OCI-LY3 (cell line): Measurements from ENCODE around the gene ARHGAP26.

Source experiments
- H2AFZ ChIP-seq: fragments of 200-600, 300-600 bp; shearing (Covaris generic); 2 replicates; pipeline ENCODE4 v1.6.0; 2014; ENCODE audit warnings: antibody characterized with exemption, low read depth, low read length
- H3K27ac ChIP-seq: fragments of 200-600, 300-600 bp; sonication (generic); 2 replicates; pipeline ENCODE4 v1.5.1; 2014; ENCODE audit warnings: mild to moderate bottlenecking, low read length, moderate library complexity, mixed read lengths
- H3K27me3 ChIP-seq: fragments of 200-600, 300-600 bp; sonication (generic); 2 replicates; pipeline ENCODE4 v1.6.1; 2014; ENCODE audit warnings: low read depth, low read length, mixed read lengths
- H3K36me3 ChIP-seq: fragments of 200-600, 300-600 bp; sonication (generic); replicated peaks from 2 replicates; pipeline ENCODE3; 2014; ENCODE audit warnings: low read depth, low read length, mixed read lengths
- H3K4me1 ChIP-seq: fragments of 300-600, 200-600 bp; sonication (generic); 2 replicates; pipeline ENCODE4 v1.6.1; 2014; ENCODE audit warnings: low read length, mixed read lengths
- H3K4me2 ChIP-seq: fragments of 200-600, 300-600 bp; sonication (generic); 2 replicates; pipeline ENCODE4 v1.6.1; 2014; ENCODE audit warnings: low read length, mixed read lengths
- H3K4me3 ChIP-seq: fragments of 300-600, 200-600 bp; sonication (generic); 2 replicates; pipeline ENCODE4 v1.5.1; 2014; ENCODE audit warnings: antibody characterized with exemption, mild to moderate bottlenecking, low read length, moderate library complexity
- H3K79me2 ChIP-seq: fragments of 300-600, 200-600 bp; shearing (Covaris generic); 2 replicates; pipeline ENCODE4 v1.6.1; 2014; ENCODE audit warnings: mild to moderate bottlenecking, low read length, mixed read lengths
- H3K9ac ChIP-seq: fragments of 300-600, 200-600 bp; shearing (Covaris generic); 2 replicates; pipeline ENCODE4 v1.6.0; 2014; ENCODE audit warnings: mild to moderate bottlenecking, low read length, moderate library complexity
- H3K9me3 ChIP-seq: fragments of 200-600, 300-600 bp; shearing (Covaris generic); 2 replicates; pipeline ENCODE4 v1.6.1; 2014; ENCODE audit warnings: low read length, mixed read lengths; ENCODE audit not compliant: insufficient read depth
- H4K20me1 ChIP-seq: fragments of 200-600, 300-600 bp; sonication (generic); 2 replicates; pipeline ENCODE4 v1.6.1; 2016; ENCODE audit warnings: low read length, mixed read lengths; ENCODE audit not compliant: insufficient read depth
- CTCF ChIP-seq: fragments of 200-600, 300-600 bp; sonication (generic); IDR thresholded peaks from 2 replicates; pipeline ENCODE4 v1.5.1; 2014; ENCODE audit warnings: antibody characterized with exemption, low read length, low read depth
- EZH2phosphoT487 ChIP-seq: fragments of 200-600 bp; shearing (Covaris generic); IDR thresholded peaks from 2 replicates; pipeline ENCODE4 v1.6.1; 2018; ENCODE audit warnings: antibody characterized with exemption, mixed run types, low read depth

Gene ARHGAP26

GRCh38 chr5:142780871-142781270, 10.7 kb downstream of the ARHGAP26 start:
- Histone ChIP-seq H3K79me2 (no peaks in the 10 kb centered on the region), H3K27ac (no peak overlapping the region)

GRCh38 chr5:142782976-142783530, 12.9 kb downstream of the ARHGAP26 start:
- H3K79me2 ChIP-seq, result no peaks in the 10 kb centered on the region
- no peaks in the 10 kb centered on the region for H3K9me3 ChIP-seq
- H3K4me2 ChIP-seq, result no peak overlapping the region
- no peaks in the 10 kb centered on the region for H3K27me3 ChIP-seq
- peaks cover 12% of the 10 kb centered on the region for H3K4me1 ChIP-seq
- no peak for TF ChIP-seq CTCF
- TF ChIP-seq EZH2phosphoT487, result no peak
- no peak overlapping the region for H3K9ac ChIP-seq
- H3K27ac ChIP-seq, result no peak overlapping the region
- no peak overlapping the region for H3K4me3 ChIP-seq
- no peaks in the 10 kb centered on the region for H3K36me3 ChIP-seq
- no peak overlapping the region for H2AFZ ChIP-seq
- no peaks in the 10 kb centered on the region for H4K20me1 ChIP-seq

More at GRCh38 chr5:142780871-142781270, 10.7 kb downstream of the ARHGAP26 start:
- no peak overlapping the region for H3K4me3 ChIP-seq
- no peaks in the 10 kb centered on the region for H3K27me3 ChIP-seq
- H4K20me1 ChIP-seq, result no peaks in the 10 kb centered on the region
- peaks cover 12% of the 10 kb centered on the region for H3K4me1 ChIP-seq
- no peaks in the 10 kb centered on the region for H3K36me3 ChIP-seq
- TF ChIP-seq CTCF (no peak), EZH2phosphoT487 (no peak)
- no peaks in the 10 kb centered on the region for H3K9me3 ChIP-seq
- H2AFZ ChIP-seq, result no peak overlapping the region
- H3K9ac ChIP-seq, result no peak overlapping the region
- H3K4me2 ChIP-seq, result no peak overlapping the region

- TF ChIP-seq EZH2phosphoT487 (no peak), CTCF (no peak)
- no peaks in the 10 kb centered on the region for H3K36me3 ChIP-seq
- H3K4me1 ChIP-seq, result peaks cover 12% of the 10 kb centered on the region
- peaks cover under 1% of the 10 kb centered on the region; the same call in 1 of the 2 replicates for H3K27me3 ChIP-seq
- H3K4me2 ChIP-seq, result peak overlapping the region; percentile 36
- no peak overlapping the region for H3K9ac ChIP-seq
- H4K20me1 ChIP-seq, result no peaks in the 10 kb centered on the region
- H3K4me3 ChIP-seq, result no peak overlapping the region
- no peak overlapping the region for H2AFZ ChIP-seq
- no peaks in the 10 kb centered on the region for H3K79me2 ChIP-seq
- no peaks in the 10 kb centered on the region for H3K9me3 ChIP-seq
- H3K27ac ChIP-seq, result no peak overlapping the region
These were observed 13.6 kb downstream of the ARHGAP26 start for GRCh38 chr5:142783601-142784341.

GRCh38 chr5:142784401-142784955, 14.3 kb downstream of the ARHGAP26 start:
- Histone ChIP-seq H3K4me3 (no peak overlapping the region), H2AFZ (no peak overlapping the region), H3K36me3 (no peaks in the 10 kb centered on the region), H3K9ac (no peak overlapping the region), H3K27me3 (peaks cover 5% of the 10 kb centered on the region; the same call in 1 of the 2 replicates), H3K27ac (no peak overlapping the region), H3K79me2 (no peaks in the 10 kb centered on the region), H3K4me2 (peak overlapping the region; percentile 36), H4K20me1 (no peaks in the 10 kb centered on the region), H3K4me1 (peaks cover 12% of the 10 kb centered on the region), H3K9me3 (no peaks in the 10 kb centered on the region)
- TF ChIP-seq CTCF, result no peak
- no peak for TF ChIP-seq EZH2phosphoT487
